Pancreas (tissue), 10 donors: ENCODE measurements around the gene PARD3. TPM values are rescaled to one million over a fixed set of nuclear protein-coding genes. Genes with fewer than 3 reads are reported as not detected.

Experiments
- ATAC-seq, 4 donors: fragments of 200-7000 bp; cut with Tn5 transposase; one replicate each; pipeline versions ENCODE4 v1.8.0 to v1.9.1; 2020; ENCODE audit warnings: mild to moderate bottlenecking in 4 of 4, moderate library complexity in 4 of 4
- DNase-seq, 6 donors: peaks; one replicate each; pipeline ENCODE4 v3.0.0-alpha.2; 2020
- FAIRE-seq: peaks from 2 replicates; lab custom pipeline; 2012; peaks lifted over from hg19 to GRCh38; lab: Jason Lieb, UNC
- H3K27ac ChIP-seq, 4 donors: fragments of 200-600 bp; sonication (generic); 1 replicate in 3 of 4; 2 replicates in 1 of 4; pipeline versions ENCODE4 v1.5.0 to v1.8.0; 2020
- H3K27me3 ChIP-seq, 4 donors: fragments of 200-600 bp; one replicate each; pipeline ENCODE4 v1.8.0; 2021
- H3K36me3 ChIP-seq, 3 donors: fragments of 200-600 bp; sonication (generic) in 1 of 3; one replicate each; pipeline versions ENCODE4 v1.5.0 to v1.8.0; 2020 to 2021
- H3K4me1 ChIP-seq, 3 donors: fragments of 200-600 bp; one replicate each; pipeline ENCODE4 v1.8.0; 2021
- H3K4me3 ChIP-seq, 4 donors: fragments of 200-600 bp; sonication (generic) in 2 of 4; one replicate each; pipeline versions ENCODE4 v1.5.0 to v1.8.0; 2020 to 2021
- H3K9me3 ChIP-seq, 4 donors: fragments of 200-600 bp; one replicate each; pipeline ENCODE4 v1.8.0; 2021
- WGBS, 2 donors: extraction: QIAGEN DNeasy Blood & Tissue Kit; methylation state at CpG; one replicate each; pipeline ENCODE4 v1.1.7; 2013; 5-methylcytosine and 5-hydroxymethylcytosine counted together
- intact Hi-C, 3 donors: fragments of 100-400 bp; cut with DNase I; formaldehyde crosslinking; loops; one replicate each; pipeline versions ENCODE4 v1.11.1 to v1.14.2; 2022
- polyA plus RNA-seq, 2 donors: library from polyadenylated mRNA; stranded (reverse); fragments of 200-250 nt; gene quantifications; one replicate each; pipeline ENCODE4 v1.2.3, GENCODE V29; 2013
- total RNA-seq, 6 donors: library from RNA; stranded (reverse); fragmentation: NEBNext Ultra II Directional in 4 of 6; extraction: Animal tissue kit (Norgen Biotek cat#: 25700) in 4 of 6; gene quantifications; one replicate each; pipeline versions ENCODE4 v1.2.1 to v1.2.4, GENCODE V29; 2021 to 2023
- TF ChIP-seq, protein P1 (sequence below), 4 donors: fragments of 200-600 bp; sonication (generic) in 3 of 4; IDR thresholded peaks; one replicate each; pipeline versions ENCODE4 v1.5.0 to v1.8.0; 2021; ENCODE audit warnings: antibody characterized with exemption in 4 of 4
- donor health status: healthy with polysubstance abuse.
- donor health status: DM: no; HTN: no; CAD: no; lungs with moderate emphysema.
- donor health status: DM: no; HTN: no; CAD: no.
- donor health status: control.
- donor health status: control.
- donor health status: Bipolar disorder and iron deficiency.
- donor health status: DM: yes; HTN: yes; CAD: no.
- donor health status: DM: no; HTN: no; CAD: no.
- donor health status: DM: no; HTN: no; CAD: no.
- donor health status: DM: yes; HTN: yes; CAD: no.

PARD3 gene
- total and polyA plus RNA-seq, 8 donors = 12.8 to 32.3 (median 23.4) TPM

DNA sequence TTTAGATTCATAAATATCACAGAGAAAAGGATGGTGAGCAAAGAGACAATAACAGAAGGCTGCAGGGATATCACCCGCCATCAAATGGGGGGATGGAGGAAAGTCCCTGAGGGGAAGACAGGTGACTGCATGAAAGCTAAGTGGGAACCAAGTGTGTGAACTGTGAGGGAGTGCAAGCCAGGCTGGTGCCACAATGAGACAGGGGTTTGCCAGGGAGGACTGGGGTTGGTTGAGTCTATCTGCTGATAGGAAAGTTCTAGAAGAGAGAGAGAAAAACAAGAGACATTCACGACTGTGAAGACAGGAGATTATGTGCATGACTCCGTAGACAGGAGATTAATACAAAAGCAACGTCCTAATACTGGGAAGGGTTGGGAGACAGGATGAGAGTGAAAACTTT is 376.4 kb downstream of the PARD3 start:
- ATAC-seq = no peak
- no peaks in the 10 kb centered on the region for H3K27me3 ChIP-seq
- intact Hi-C loops = no loop called here
- no peak overlapping the region for H3K27ac ChIP-seq
- H3K36me3 ChIP-seq = no peaks in the 10 kb centered on the region
- 72 to 75% methylated on average over 4 of the region's 4 CpGs for WGBS, 2 donors
- no peaks in the 10 kb centered on the region for H3K9me3 ChIP-seq
- H3K4me3 ChIP-seq = no peak overlapping the region
- TF ChIP-seq, protein P1, sequence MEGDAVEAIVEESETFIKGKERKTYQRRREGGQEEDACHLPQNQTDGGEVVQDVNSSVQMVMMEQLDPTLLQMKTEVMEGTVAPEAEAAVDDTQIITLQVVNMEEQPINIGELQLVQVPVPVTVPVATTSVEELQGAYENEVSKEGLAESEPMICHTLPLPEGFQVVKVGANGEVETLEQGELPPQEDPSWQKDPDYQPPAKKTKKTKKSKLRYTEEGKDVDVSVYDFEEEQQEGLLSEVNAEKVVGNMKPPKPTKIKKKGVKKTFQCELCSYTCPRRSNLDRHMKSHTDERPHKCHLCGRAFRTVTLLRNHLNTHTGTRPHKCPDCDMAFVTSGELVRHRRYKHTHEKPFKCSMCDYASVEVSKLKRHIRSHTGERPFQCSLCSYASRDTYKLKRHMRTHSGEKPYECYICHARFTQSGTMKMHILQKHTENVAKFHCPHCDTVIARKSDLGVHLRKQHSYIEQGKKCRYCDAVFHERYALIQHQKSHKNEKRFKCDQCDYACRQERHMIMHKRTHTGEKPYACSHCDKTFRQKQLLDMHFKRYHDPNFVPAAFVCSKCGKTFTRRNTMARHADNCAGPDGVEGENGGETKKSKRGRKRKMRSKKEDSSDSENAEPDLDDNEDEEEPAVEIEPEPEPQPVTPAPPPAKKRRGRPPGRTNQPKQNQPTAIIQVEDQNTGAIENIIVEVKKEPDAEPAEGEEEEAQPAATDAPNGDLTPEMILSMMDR (IDR thresholded peaks at IDR 0.05) = no peak
- no peak for DNase-seq
- no peak for FAIRE-seq
- H3K4me1 ChIP-seq = no peaks in the 10 kb centered on the region

DNA sequence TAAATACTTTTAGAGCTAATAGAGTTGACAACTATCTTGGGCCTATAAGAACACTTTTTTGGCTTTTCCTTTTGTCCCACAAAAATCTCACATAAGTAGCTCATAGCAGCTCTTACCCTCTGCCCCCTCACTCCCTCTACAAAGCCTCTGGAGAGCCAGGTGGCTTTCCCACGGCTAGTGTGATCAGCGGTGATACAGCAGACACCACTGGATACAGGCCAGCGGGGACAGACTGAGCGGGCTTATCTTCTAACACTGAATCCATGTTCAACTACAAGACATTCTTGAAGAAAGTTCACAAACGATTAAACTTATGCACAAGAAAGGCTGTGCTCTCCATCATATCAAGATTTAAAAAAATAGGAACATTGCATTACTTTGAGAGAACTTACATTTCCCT is 377.2 kb downstream of the PARD3 start:
- no peaks in the 10 kb centered on the region for H3K36me3 ChIP-seq
- H3K27me3 ChIP-seq = no peaks in the 10 kb centered on the region
- TF ChIP-seq, protein P1 (IDR thresholded peaks at IDR 0.05) = no peak
- intact Hi-C loops = no loop called here
- no peak overlapping the region for H3K27ac ChIP-seq
- FAIRE-seq (no peak), ATAC-seq (peak; percentile 64 to 80 (median 78)), DNase-seq (peak in 5 of 6 donors; percentile 20 to 61 (median 35))
- no peaks in the 10 kb centered on the region for H3K9me3 ChIP-seq
- H3K4me3 ChIP-seq = no peak overlapping the region
- no peaks in the 10 kb centered on the region for H3K4me1 ChIP-seq
- WGBS, 2 donors = 31 to 35% methylated on average over 5 of the region's 5 CpGs

DNA sequence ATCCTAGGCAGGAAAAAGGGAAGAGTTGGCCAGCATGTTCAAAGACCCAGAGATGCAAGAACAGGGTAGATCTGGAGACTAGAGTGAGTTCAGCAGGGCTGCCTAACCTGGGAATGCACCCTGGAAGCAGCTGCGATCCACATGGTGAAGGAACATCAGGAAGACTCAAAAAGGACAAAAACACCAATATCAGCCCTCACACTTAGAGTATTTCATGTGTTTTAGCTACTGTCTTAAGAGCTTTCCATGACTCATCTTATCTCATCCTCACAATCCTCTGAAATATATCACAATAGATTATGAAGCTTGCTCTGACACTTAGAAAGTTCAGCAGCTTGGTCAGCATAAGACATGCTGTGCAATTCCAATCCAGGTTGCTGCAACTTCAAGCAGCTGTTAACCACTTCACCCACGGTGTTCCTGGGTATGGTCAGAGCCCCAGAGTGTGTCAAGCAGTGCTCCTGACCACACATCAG is 380.9 kb downstream of the PARD3 start:
- H3K9me3 ChIP-seq = no peaks in the 10 kb centered on the region
- H3K36me3 ChIP-seq = no peaks in the 10 kb centered on the region
- H3K4me3 ChIP-seq = no peak overlapping the region
- FAIRE-seq (no peak), DNase-seq (no peak), ATAC-seq (peak in 3 of 4 donors; percentile 14 to 49 (median 41))
- H3K27ac ChIP-seq = no peak overlapping the region
- no peaks in the 10 kb centered on the region for H3K4me1 ChIP-seq
- TF ChIP-seq, protein P1 (IDR thresholded peaks at IDR 0.05) = no peak
- intact Hi-C loops = no loop called here
- 75 to 88% methylated on average over 2 of the region's 2 CpGs for WGBS, 2 donors
- no peaks in the 10 kb centered on the region for H3K27me3 ChIP-seq

DNA sequence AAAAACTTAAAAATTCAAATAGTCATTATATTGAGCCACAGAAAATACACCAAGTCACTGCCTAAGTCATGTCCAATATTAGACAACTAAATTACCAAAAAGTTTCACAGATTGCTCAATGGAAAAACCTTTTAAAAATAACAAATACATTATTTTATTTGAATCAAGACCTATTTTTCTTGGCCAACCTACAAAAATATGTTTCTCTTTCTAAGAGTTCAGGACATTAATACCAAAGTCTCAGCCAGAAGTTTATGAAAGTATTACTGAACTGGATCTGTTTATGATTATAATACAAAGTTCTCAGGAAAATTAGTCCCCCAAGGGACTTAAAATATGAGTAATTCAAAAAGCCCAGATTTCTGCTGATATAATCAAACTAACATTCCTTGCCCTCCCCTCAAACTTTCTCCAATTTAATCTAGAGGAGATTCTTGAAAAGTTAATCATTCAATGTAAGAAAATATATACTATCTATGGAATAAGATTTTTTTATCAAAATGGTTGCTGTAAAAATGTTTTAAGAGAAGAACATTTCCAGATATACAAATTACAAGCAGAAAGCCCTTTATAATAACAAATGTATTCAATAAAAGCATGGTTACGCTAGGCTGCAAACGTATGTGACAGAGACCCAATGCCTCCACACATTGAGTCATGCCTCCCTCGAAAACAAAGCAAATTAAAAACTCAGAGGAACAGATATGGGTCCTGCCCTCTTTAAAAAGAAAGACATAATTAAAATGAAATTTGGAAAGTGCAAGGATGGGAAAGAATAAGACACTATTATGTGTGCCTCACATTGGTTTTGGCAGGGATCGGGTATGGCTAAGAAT is 381.6 kb downstream of the PARD3 start:
- intact Hi-C loops = no loop called here
- H3K36me3 ChIP-seq = no peaks in the 10 kb centered on the region
- H3K27ac ChIP-seq = no peak overlapping the region
- no peaks in the 10 kb centered on the region for H3K27me3 ChIP-seq
- no peak overlapping the region for H3K4me3 ChIP-seq
- FAIRE-seq (peak; percentile 64), ATAC-seq (peak in 1 of 4 donors; percentile 21), DNase-seq (no peak)
- no peaks in the 10 kb centered on the region for H3K9me3 ChIP-seq
- 82 to 83% methylated on average over 4 of the region's 4 CpGs for WGBS, 2 donors
- TF ChIP-seq, protein P1 (IDR thresholded peaks at IDR 0.05) = no peak
- no peaks in the 10 kb centered on the region for H3K4me1 ChIP-seq

DNA sequence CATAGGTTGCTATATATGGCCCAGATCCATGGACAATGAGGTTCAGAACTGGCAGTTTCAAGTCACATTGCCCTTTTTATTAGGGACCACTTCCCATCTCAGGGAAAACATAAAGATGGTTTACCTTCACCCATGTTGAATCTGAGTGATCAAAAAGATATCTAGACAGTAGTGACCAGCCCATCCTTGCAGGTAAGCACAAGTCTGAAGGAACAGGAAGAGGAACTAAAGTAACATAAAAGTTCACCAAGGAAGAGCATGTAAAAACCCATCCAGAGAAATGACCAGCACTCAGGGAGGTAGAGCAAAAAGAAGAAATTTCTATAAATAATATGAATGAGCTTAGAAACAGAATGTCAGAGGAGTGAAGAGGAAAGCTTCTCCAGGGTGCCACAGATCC is 382.5 kb downstream of the PARD3 start:
- H3K27ac ChIP-seq = no peak overlapping the region
- H3K4me1 ChIP-seq = no peaks in the 10 kb centered on the region
- H3K4me3 ChIP-seq = no peak overlapping the region
- DNase-seq = no peak
- ATAC-seq = no peak
- H3K9me3 ChIP-seq = no peaks in the 10 kb centered on the region
- TF ChIP-seq, protein P1 (IDR thresholded peaks at IDR 0.05) = no peak
- no peaks in the 10 kb centered on the region for H3K27me3 ChIP-seq
- no peaks in the 10 kb centered on the region for H3K36me3 ChIP-seq
- intact Hi-C loops = no loop called here
- no peak for FAIRE-seq
